Measurements from ENCODE around the gene UQCC2.

- TF ChIP-seq, protein P1, sequence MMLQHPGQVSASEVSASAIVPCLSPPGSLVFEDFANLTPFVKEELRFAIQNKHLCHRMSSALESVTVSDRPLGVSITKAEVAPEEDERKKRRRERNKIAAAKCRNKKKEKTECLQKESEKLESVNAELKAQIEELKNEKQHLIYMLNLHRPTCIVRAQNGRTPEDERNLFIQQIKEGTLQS (IDR thresholded peaks at IDR 0.05; ENCODE audit: insufficient read depth, low read depth, low read length) = no peak
- TF ChIP-seq, protein P2, sequence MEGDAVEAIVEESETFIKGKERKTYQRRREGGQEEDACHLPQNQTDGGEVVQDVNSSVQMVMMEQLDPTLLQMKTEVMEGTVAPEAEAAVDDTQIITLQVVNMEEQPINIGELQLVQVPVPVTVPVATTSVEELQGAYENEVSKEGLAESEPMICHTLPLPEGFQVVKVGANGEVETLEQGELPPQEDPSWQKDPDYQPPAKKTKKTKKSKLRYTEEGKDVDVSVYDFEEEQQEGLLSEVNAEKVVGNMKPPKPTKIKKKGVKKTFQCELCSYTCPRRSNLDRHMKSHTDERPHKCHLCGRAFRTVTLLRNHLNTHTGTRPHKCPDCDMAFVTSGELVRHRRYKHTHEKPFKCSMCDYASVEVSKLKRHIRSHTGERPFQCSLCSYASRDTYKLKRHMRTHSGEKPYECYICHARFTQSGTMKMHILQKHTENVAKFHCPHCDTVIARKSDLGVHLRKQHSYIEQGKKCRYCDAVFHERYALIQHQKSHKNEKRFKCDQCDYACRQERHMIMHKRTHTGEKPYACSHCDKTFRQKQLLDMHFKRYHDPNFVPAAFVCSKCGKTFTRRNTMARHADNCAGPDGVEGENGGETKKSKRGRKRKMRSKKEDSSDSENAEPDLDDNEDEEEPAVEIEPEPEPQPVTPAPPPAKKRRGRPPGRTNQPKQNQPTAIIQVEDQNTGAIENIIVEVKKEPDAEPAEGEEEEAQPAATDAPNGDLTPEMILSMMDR (IDR thresholded peaks at IDR 0.05; ENCODE audit: control extremely low read depth in 1 of 3, insufficient read depth in 1 of 3, low read depth in 1 of 3, low read length in 3 of 3) = no peak
- no peak for TF ChIP-seq KDM1A (IDR thresholded peaks at IDR 0.05; ENCODE audit: borderline replicate concordance, low read length)
- TF ChIP-seq GABPA (IDR thresholded peaks at IDR 0.05; ENCODE audit: borderline replicate concordance, insufficient read depth, low read length) = no peak
- no peak for TF ChIP-seq BACH1 (IDR thresholded peaks at IDR 0.05; ENCODE audit: low read length)
- no peak for TF ChIP-seq POLR2A (IDR thresholded peaks at IDR 0.05; ENCODE audit: control extremely low read depth in 1 of 2, low read depth in 2 of 2, low read length in 2 of 2)
These were observed 20.3 kb upstream of the UQCC2 start for GRCh38 chr6:33731751-33732282.
